ENCODE data around the gene CPN1.

DNA sequence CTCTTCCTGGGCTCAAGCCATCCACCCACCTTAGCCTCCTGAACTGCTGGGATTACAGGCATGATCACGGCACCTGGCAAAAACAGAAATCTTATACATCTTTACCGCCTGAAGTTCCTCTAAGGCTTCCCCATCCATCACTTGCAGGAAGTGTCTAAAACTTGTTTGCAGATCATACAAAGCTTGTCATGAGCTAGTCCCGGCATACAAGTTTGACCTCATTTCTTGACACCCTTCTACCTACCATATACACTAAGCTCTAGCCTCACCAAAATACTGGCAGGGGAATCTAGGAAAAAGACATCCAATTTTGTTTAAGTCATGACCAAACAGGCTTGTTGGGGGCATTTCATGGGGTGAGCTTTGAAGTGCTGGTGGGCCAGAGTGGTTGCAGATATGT lies 86.4 kb downstream of the CPN1 start:
- TF ChIP-seq CTCF (IDR thresholded peaks at IDR 0.05) (no peak), POLR2A (IDR thresholded peaks at IDR 0.05) (no peak), POLR2AphosphoS5 (IDR thresholded peaks at IDR 0.05) (no peak)
